GM13977 (cell line): ENCODE results near the gene CNST.

Source experiments
- DNase-seq: peaks from one replicate; pipeline ENCODE4 v3.0.0; 2012; ENCODE audit warnings: low spot score
- in situ Hi-C: fragments of 300-500 bp; cut with MboI; formaldehyde crosslinking; loops from one replicate; pipeline ENCODE4 v1.12.0; 2022; ENCODE audit warnings: low sequenced_read_pairs, low pct_unique_long_range_greater_than_20kb, mixed read lengths, inconsistent platforms; ENCODE audit not compliant: unreplicated experiment
- TF ChIP-seq, protein P1 (sequence below): IDR thresholded peaks from 2 replicates; pipeline ENCODE4 v1.5.1; 2012; ENCODE audit warnings: mild to moderate bottlenecking, control low read depth; ENCODE audit not compliant: insufficient read depth; ENCODE audit errors: extremely low read depth, missing control alignments

The CNST gene

DNA sequence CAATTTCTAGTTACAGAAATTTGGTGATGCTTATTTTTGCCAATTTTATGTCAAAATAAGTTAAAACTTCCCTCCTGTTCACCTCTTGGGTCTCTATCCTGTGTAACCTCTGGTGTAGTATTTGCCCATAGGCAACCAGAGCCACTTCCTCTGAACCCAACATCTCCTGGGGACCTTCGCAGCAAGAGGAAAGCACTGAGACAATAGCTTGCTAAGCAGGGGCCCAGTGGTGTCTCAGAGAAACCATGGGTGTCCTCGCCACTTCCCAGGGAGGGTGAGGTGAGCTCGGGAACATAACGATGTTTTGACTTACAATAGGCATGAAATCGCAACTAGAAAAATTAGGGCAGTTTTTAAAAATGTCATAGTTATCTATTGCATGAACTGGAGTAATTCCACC, 101.5 kb downstream of the CNST start:
- TF ChIP-seq, protein P1, sequence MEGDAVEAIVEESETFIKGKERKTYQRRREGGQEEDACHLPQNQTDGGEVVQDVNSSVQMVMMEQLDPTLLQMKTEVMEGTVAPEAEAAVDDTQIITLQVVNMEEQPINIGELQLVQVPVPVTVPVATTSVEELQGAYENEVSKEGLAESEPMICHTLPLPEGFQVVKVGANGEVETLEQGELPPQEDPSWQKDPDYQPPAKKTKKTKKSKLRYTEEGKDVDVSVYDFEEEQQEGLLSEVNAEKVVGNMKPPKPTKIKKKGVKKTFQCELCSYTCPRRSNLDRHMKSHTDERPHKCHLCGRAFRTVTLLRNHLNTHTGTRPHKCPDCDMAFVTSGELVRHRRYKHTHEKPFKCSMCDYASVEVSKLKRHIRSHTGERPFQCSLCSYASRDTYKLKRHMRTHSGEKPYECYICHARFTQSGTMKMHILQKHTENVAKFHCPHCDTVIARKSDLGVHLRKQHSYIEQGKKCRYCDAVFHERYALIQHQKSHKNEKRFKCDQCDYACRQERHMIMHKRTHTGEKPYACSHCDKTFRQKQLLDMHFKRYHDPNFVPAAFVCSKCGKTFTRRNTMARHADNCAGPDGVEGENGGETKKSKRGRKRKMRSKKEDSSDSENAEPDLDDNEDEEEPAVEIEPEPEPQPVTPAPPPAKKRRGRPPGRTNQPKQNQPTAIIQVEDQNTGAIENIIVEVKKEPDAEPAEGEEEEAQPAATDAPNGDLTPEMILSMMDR: no peak
- in situ Hi-C loops: no loop called here
- no peak for DNase-seq

DNA sequence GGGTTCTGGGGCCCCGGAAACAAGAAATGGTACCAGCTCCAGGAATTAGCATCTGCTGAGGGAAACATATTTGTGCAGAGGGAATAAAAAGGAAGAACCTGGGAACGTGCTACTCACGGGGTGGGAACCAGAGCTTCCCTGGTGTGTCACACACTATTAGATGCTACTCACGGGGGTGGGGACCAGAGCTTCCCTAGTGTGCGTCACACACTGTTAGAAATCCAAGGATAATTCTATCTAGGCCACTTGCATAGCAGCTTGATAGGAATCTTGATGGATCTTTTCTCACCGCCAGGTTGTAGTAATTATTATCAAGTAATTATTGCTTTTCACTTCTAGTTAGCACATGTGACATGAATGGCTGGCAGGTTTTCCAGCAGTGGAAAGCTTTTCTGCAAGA, 103.4 kb downstream of the CNST start:
- DNase-seq: no peak
- TF ChIP-seq, protein P1: no peak
- in situ Hi-C loops: no loop called here

DNA sequence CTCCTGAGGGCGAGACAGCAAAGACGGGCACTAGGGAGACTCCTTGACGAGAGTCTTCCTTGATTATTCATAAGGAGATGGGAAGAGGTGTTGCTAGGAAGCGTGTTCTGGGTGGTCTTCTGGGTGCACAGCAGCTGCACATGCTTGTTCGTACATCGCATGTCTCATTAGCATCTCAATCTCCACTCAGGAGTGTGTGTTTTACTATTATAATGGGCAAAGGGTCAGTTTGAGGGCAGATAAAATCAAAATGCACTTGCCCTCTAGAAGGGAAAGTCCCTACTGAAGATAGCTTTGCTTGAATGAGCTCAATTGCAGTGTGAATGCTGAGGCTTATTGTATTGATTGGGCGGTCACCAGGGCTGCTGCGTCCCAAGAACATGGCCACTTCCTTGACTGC, 107.8 kb downstream of the CNST start:
- in situ Hi-C loops: no loop called here
- DNase-seq: no peak
- TF ChIP-seq, protein P1: no peak

DNA sequence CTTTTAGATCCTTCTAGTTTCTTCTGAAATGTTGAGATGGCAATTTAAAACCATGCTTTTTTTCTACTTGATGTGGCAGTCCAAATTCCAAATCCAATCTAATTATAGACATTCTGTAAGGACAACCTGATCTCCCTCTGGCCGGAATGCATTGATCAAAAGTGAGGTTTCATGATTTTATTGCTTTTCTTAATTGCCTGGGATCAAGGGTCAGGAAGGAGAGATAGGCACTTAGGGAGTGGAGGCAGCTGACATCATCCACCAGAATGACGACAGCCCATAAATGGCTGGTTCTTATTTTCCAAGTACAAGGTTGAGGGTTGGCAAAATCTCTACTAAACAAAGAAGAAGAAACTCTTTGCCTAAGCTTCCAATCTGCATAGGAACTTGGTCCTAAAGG, 111.6 kb downstream of the CNST start:
- in situ Hi-C loops: no loop called here
- DNase-seq: no peak
- TF ChIP-seq, protein P1: no peak

DNA sequence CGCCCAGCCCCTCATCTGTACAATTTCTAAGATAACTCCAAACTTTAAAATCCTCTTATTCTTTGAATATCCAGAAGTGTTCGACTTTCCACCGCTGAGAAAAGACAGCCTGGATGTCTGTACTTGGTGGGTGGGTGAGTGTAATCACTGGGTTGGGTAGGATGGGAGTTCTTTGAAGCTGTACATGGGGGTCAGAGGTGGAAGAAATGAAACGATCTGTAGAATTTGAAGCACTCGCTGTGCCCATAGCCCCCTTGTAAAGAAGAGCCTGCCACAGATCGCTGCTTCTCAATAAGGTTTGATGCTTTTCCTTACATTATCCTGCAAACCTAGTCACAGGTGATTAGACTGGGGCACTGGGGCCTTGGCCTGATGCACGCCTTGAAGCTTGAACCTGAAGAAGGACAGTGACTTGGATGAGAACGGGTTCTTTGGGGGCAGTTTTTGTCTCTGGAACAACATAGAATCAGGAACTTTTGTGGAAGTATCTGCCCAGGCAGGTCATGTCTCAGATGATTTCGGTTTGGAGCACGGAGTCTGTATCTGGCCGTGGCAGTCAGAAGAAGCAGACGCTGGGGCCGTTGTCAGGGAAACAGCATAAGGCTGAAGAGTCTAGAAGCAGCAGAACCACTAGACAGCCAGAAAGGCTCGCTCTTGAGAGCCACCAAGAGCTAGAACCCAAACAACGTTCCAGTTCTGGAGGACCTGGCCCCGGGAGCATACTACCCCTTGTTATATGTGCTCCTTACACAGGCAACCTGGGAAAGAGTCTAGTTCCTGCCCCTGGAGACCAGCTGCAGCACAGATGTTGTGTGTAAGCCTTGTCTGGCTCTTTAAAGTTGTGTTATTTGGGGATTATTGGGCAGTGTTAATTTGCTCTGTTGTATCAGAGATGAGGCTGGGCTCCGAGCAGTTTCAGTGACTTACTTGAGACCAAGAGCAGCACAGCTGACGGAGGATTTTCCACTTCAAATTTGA, 112.8 kb downstream of the CNST start:
- TF ChIP-seq, protein P1: no peak
- in situ Hi-C loops: no loop called here
- no peak for DNase-seq

DNA sequence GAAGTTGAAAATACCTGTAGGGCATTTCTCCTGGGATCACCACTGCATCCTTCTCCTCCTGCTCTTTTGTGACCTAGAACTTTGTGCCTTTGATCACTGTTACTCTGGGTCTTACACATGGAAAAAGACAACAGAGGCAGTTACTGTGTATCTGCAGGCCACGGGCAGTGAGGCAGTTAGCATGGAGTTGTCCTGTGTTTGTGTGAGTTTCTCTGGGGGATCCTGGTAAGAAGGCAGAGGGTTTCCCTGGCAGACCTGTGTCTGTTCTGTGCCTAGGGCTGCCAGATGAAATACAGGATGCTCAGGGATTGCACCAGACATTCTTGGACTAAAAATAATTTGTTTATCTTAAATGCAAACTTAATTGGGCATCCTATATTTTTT, 113.5 kb downstream of the CNST start:
- in situ Hi-C loops: no loop called here
- TF ChIP-seq, protein P1: no peak
- DNase-seq: no peak

DNA sequence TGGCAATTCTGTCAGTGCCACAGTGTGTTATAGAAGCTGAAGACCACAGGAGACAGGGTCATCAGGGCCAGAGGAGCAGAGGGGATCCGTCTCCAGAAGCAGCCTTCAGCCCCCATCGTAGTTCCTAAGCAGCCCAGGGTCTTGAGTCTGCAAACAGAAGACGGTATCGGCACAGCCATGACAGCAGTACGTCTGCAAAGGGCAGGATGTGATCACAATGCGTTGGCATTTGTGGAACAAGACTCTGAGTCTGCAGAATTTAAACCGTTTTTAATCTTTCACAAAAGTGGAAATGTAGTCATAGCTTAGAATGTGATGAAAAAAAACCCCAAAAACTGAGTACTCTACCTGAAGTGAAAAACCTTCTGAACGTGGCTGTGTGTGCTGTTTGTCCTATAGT, 113.9 kb downstream of the CNST start:
- TF ChIP-seq, protein P1: no peak
- no peak for DNase-seq
- in situ Hi-C loops: no loop called here
